HCT116 (cell line): ENCODE results near the gene IP6K2. TPM values are rescaled to one million over a fixed set of nuclear protein-coding genes. Genes with fewer than 3 reads are reported as not detected.

Experiments used
- ATAC-seq: fragments of 200-7000 bp; cut with Tn5 transposase; 2 replicates; pipeline ENCODE4 v1.9.1; 2020; ENCODE audit warnings: mild to moderate bottlenecking, moderate library complexity
- BruUV-seq: library from RNA; stranded (reverse); fragments of 400-500 nt; replicated peaks from 2 replicates; lab custom pipeline; 2021; lab: Mats Ljungman, UMichigan
- CTCF ChIA-PET: fragments of 300-600 bp; sonication (Branson Sonifier 250); formaldehyde crosslinking; loops from one replicate; lab custom pipeline; 2021; ENCODE audit warnings: antibody characterized with exemption; lab: Charles Lee
- POLR2A ChIA-PET: fragments of 300-600, 350-600 bp; sonication (Branson Sonifier 250); formaldehyde crosslinking; loops from one replicate; lab custom pipeline; 2021; ENCODE audit warnings: antibody characterized with exemption; lab: Charles Lee
- RAD21 ChIA-PET, 2 experiments: fragments of 300-600 bp; sonication (Branson Sonifier 250); formaldehyde crosslinking; loops; one replicate each; lab custom pipeline; 2023; ENCODE audit warnings: low total read pairs in 2 of 2; ENCODE audit not compliant: uncharacterized antibody in 2 of 2, unreplicated experiment in 2 of 2, low non-redundant PET in 1 of 2; lab: Charles Lee
- DNase-seq: peaks from one replicate; pipeline ENCODE4 v3.0.0-alpha.2; 2010; ENCODE audit warnings: low read depth, low spot score
- H2AFZ ChIP-seq: fragments of 200-600 bp; shearing (Covaris generic), sonication (generic); 2 replicates; pipeline ENCODE4 v1.6.1; 2017; ENCODE audit warnings: low read depth, mixed run types, mixed read lengths, antibody characterized with exemption, low read length; ENCODE audit not compliant: poor library complexity, severe bottlenecking
- H3K27ac ChIP-seq: 2 replicates; pipeline ENCODE4 v1.5.1; 2012; ENCODE audit warnings: low read depth, low read length
- H3K27me3 ChIP-seq: fragments of 200-600 bp; sonication (generic); 2 replicates; pipeline ENCODE4 v1.6.1; 2016; ENCODE audit warnings: mixed run types, low read length, mixed read lengths; ENCODE audit not compliant: insufficient read depth
- H3K36me3 ChIP-seq, 2 experiments: fragments of 200-500 bp in 1 of 2; fragments of 200-600 bp in 1 of 2; sonication (Bioruptor generic) in 1 of 2; sonication (generic) in 1 of 2; 2 replicates each; pipeline versions ENCODE4 v1.5.1 to v1.6.1; 2014 to 2016; ENCODE audit warnings: low read length in 2 of 2, inconsistent platforms in 1 of 2, mixed read lengths in 1 of 2, mixed run types in 1 of 2; ENCODE audit not compliant: insufficient read depth in 2 of 2, control insufficient read depth in 1 of 2
- H3K4me1 ChIP-seq, 2 experiments: fragments of 200-600 bp in 1 of 2; sonication (generic) in 1 of 2; 2 replicates each; pipeline versions ENCODE4 v1.5.1 to v1.6.1; 2012 to 2017; ENCODE audit warnings: low read length in 2 of 2, inconsistent platforms in 1 of 2, mild to moderate bottlenecking in 1 of 2, mixed read lengths in 1 of 2, mixed run types in 1 of 2, moderate library complexity in 1 of 2; ENCODE audit not compliant: insufficient read depth in 2 of 2, control insufficient read depth in 1 of 2
- H3K4me2 ChIP-seq: fragments of 200-600 bp; sonication (generic); 2 replicates; pipeline ENCODE4 v1.6.1; 2017; ENCODE audit warnings: mixed run types, low read length, mixed read lengths
- H3K4me3 ChIP-seq, 2 experiments: fragments of 200-600 bp in 1 of 2; sonication (generic) in 1 of 2; replicated peaks in 1 of 2; 2 replicates each; pipeline ENCODE4 v1.5.1; 2011 to 2016; ENCODE audit warnings: low read length in 2 of 2, control low read depth in 1 of 2, low read depth in 1 of 2, mild to moderate bottlenecking in 1 of 2, mixed read lengths in 1 of 2, mixed run types in 1 of 2
- H3K79me2 ChIP-seq: fragments of 200-600 bp; sonication (generic); 2 replicates; pipeline ENCODE4 v1.6.1; 2017; ENCODE audit warnings: mild to moderate bottlenecking, mixed run types, low read length, moderate library complexity, mixed read lengths; ENCODE audit not compliant: insufficient read depth
- H3K9ac ChIP-seq: fragments of 200-600 bp; sonication (generic); 2 replicates; pipeline ENCODE4 v1.6.1; 2016; ENCODE audit warnings: low read length, mixed read lengths
- H3K9me2 ChIP-seq: fragments of 200-600 bp; sonication (generic), shearing (Covaris generic); 2 replicates; pipeline ENCODE4 v1.6.1; 2017; ENCODE audit warnings: mixed run types, mild to moderate bottlenecking, moderate library complexity; ENCODE audit not compliant: insufficient read depth
- H3K9me3 ChIP-seq, 2 experiments: fragments of 200-500 bp in 1 of 2; fragments of 200-600 bp in 1 of 2; sonication (Bioruptor generic) in 1 of 2; sonication (generic) in 1 of 2; 2 replicates each; pipeline ENCODE4 v1.6.1; 2014 to 2017; ENCODE audit warnings: low read length in 2 of 2, mixed read lengths in 2 of 2, inconsistent platforms in 1 of 2, low read depth in 1 of 2, mild to moderate bottlenecking in 1 of 2, mixed run types in 1 of 2, moderate library complexity in 1 of 2; ENCODE audit not compliant: control insufficient read depth in 1 of 2, insufficient read depth in 1 of 2
- H4K20me1 ChIP-seq: fragments of 200-600 bp; sonication (generic), shearing (Covaris generic); 2 replicates; pipeline ENCODE4 v1.6.1; 2017; ENCODE audit warnings: mixed run types, mild to moderate bottlenecking, moderate library complexity; ENCODE audit not compliant: insufficient read depth
- EZH2 ChIP-seq: fragments of 200-600 bp; sonication (generic); IDR thresholded peaks from 2 replicates; pipeline ENCODE4 v1.6.1; 2017; ENCODE audit warnings: antibody characterized with exemption, mixed run types
- SIN3A ChIP-seq: IDR thresholded peaks from 2 replicates; pipeline ENCODE4 v1.6.1; 2012; ENCODE audit warnings: low read depth
- SP1 ChIP-seq: IDR thresholded peaks from 2 replicates; pipeline ENCODE4 v1.6.1; 2012; ENCODE audit warnings: low read depth
- TCF7L2 ChIP-seq: IDR thresholded peaks from 2 replicates; pipeline ENCODE4 v1.7.0; 2011; ENCODE audit warnings: borderline replicate concordance, inconsistent platforms; ENCODE audit not compliant: insufficient read depth, insufficient read length; ENCODE audit errors: extremely low read depth
- ZNF274 ChIP-seq: fragments of 200-500 bp; sonication (Bioruptor generic); IDR thresholded peaks from 2 replicates; pipeline ENCODE4 v1.6.1; 2014; ENCODE audit warnings: mild to moderate bottlenecking, low read depth, low read length, inconsistent platforms
- intact Hi-C: fragments of 100-400 bp; cut with micrococcal nuclease; formaldehyde crosslinking; loops from 2 replicates; pipeline ENCODE4 v1.10.0; 2022
- total RNA-seq: library from RNA; stranded (reverse); gene quantifications from one replicate; pipeline ENCODE4 v1.2.1, GENCODE V29; 2021; ENCODE audit not compliant: unreplicated experiment
- TF ChIP-seq, protein P1 (sequence below), 3 experiments: fragments of 200-600 bp in 1 of 3; sonication (generic) in 1 of 3; IDR thresholded peaks in 2 of 3; conservative IDR thresholded peaks in 1 of 3; 2 replicates each; pipeline ENCODE4 v1.5.1; 2012 to 2017; ENCODE audit warnings: low read depth in 2 of 3, low read length in 2 of 3, antibody characterized with exemption in 1 of 3, borderline replicate concordance in 1 of 3, control low read depth in 1 of 3, mild to moderate bottlenecking in 1 of 3, mixed read lengths in 1 of 3, mixed run types in 1 of 3, moderate library complexity in 1 of 3; ENCODE audit not compliant: insufficient read depth in 1 of 3

IP6K2 gene
- total RNA-seq, 1 experiment from 2014 or later, result 89.5 TPM

DNA sequence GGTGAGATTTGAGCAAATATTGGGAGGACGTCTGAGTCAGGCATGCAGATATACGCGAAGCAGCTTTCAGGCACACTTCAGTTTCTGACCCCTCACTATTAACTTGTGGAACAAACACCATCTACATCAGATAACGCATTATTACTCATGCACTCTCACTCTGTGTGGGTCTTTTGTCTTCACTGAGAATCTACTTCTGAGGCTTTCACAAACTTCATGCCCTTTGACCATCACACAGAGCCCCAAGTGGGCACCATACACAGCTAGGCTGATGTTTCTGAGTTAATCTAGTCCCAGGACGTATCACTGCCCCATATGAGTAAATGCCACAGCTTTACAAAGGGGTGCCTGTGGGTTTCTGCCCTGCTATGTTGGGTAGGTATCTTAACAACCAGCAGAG, 39.6 kb upstream of the IP6K2 start:
- H3K9me3 ChIP-seq, result no peaks in the 10 kb centered on the region
- DNase-seq, result no peak
- TF ChIP-seq ZNF274 (no peak), SP1 (no peak), TCF7L2 (no peak), EZH2 (no peak), SIN3A (no peak)
- intact Hi-C loops, result no loop called here
- no peaks in the 10 kb centered on the region for H3K27me3 ChIP-seq
- no peak overlapping the region for H3K9ac ChIP-seq
- no peaks in the 10 kb centered on the region for H3K79me2 ChIP-seq
- H3K36me3 ChIP-seq, result 0 out of 4 replicates have a peak, but pooled peaks cover 2 to 3% of the 10 kb centered on the region in 2 experiments
- H3K4me3 ChIP-seq, result no peak overlapping the region
- H4K20me1 ChIP-seq, result no peaks in the 10 kb centered on the region
- no peak overlapping the region for H2AFZ ChIP-seq
- H3K9me2 ChIP-seq, result no peaks in the 10 kb centered on the region
- no peaks in the 10 kb centered on the region for H3K4me1 ChIP-seq
- H3K4me2 ChIP-seq, result no peak overlapping the region
- BruUV-seq, result no TSS peak
- H3K27ac ChIP-seq, result no peak overlapping the region
- ATAC-seq, result no peak
- RAD21 ChIA-PET, result no interaction called here
- POLR2A ChIA-PET, result no interaction called here
- CTCF ChIA-PET, result no interaction called here

- Histone ChIP-seq H3K4me1 (peaks cover 0 to 6% of the 10 kb centered on the region in 2 experiments; a peak in 2 of 4 replicates), H3K9me2 (no peaks in the 10 kb centered on the region), H3K9me3 (no peaks in the 10 kb centered on the region)
- RAD21 ChIA-PET, result no interaction called here
- BruUV-seq, result TSS peak; percentile 25
- no peak for ATAC-seq
- TF ChIP-seq, protein P1, sequence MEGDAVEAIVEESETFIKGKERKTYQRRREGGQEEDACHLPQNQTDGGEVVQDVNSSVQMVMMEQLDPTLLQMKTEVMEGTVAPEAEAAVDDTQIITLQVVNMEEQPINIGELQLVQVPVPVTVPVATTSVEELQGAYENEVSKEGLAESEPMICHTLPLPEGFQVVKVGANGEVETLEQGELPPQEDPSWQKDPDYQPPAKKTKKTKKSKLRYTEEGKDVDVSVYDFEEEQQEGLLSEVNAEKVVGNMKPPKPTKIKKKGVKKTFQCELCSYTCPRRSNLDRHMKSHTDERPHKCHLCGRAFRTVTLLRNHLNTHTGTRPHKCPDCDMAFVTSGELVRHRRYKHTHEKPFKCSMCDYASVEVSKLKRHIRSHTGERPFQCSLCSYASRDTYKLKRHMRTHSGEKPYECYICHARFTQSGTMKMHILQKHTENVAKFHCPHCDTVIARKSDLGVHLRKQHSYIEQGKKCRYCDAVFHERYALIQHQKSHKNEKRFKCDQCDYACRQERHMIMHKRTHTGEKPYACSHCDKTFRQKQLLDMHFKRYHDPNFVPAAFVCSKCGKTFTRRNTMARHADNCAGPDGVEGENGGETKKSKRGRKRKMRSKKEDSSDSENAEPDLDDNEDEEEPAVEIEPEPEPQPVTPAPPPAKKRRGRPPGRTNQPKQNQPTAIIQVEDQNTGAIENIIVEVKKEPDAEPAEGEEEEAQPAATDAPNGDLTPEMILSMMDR (IDR thresholded peaks at IDR 0.05 in 2 of 3, conservative IDR thresholded peaks at IDR 0.05 in 1 of 3; ENCODE audit: borderline replicate concordance in 1 of 3, insufficient read depth in 1 of 3, low read depth in 2 of 3, low read length in 2 of 3), result no peak
- TF ChIP-seq, all 23 proteins: peak for 0
- Histone ChIP-seq H3K79me2 (no peaks in the 10 kb centered on the region), H3K9ac (no peak overlapping the region), H3K27ac (no peak overlapping the region), H3K4me2 (no peak overlapping the region), H3K27me3 (no peaks in the 10 kb centered on the region), H4K20me1 (no peaks in the 10 kb centered on the region), H2AFZ (no peak overlapping the region), H3K4me3 (no peak overlapping the region), H3K36me3 (peaks cover 6 to 11% of the 10 kb centered on the region in 2 experiments; a peak in 1 of 4 replicates)
- intact Hi-C loops, result no loop called here
- no peak for DNase-seq
- ChIA-PET CTCF (no interaction called here), POLR2A (no interaction called here)
These were observed 33.8 kb upstream of the IP6K2 start for GRCh38 chr3:48750856-48751255.
